NCI-H2171 treated with DMSO at 0.1 percent for 48 hours (cell line): ENCODE data around the gene PAAF1.

Experiments used
- DNase-seq: peaks from one replicate; lab custom pipeline; 2025; lab: John Stamatoyannopoulos, UW

Gene PAAF1

GRCh38 chr11:73946798-73947458 is 70.1 kb downstream of the PAAF1 start:
- peak; percentile 44 for DNase-seq

GRCh38 chr11:73949246-73949645 is 72.4 kb downstream of the PAAF1 start:
- DNase-seq, result no peak

GRCh38 chr11:73949912-73950311 is 73.1 kb downstream of the PAAF1 start:
- DNase-seq, result no peak

GRCh38 chr11:73950869-73951710 is 74.3 kb downstream of the PAAF1 start, which contains the start of gene DNAJB13:
TSS of gene DNAJB13 (plus strand) at chr11:73951026. CDS start at chr11:73951070, 44 bp downstream.
- DNase-seq, result no peak

- no peak for DNase-seq
Observed at GRCh38 chr11:73951797-73952196, 75.0 kb downstream of the PAAF1 start.

- DNase-seq, result no peak
Observed at GRCh38 chr11:73956876-73957653, 80.3 kb downstream of the PAAF1 start.

- no peak for DNase-seq
Observed at GRCh38 chr11:73957654-73958361, 81.0 kb downstream of the PAAF1 start.

- no peak for DNase-seq
Observed at GRCh38 chr11:73958521-73959141, 81.8 kb downstream of the PAAF1 start.

GRCh38 chr11:73961321-73961720 is 84.5 kb downstream of the PAAF1 start:
- no peak for DNase-seq

- DNase-seq, result no peak
Observed at GRCh38 chr11:73962101-73962705, 85.4 kb downstream of the PAAF1 start.

- DNase-seq, result no peak
Observed at GRCh38 chr11:73963861-73964260, 87.1 kb downstream of the PAAF1 start.

- no peak for DNase-seq
Observed at GRCh38 chr11:73965076-73965763, 88.4 kb downstream of the PAAF1 start.

GRCh38 chr11:73965764-73966121 is 88.9 kb downstream of the PAAF1 start:
- DNase-seq, result no peak

- no peak for DNase-seq
Observed at GRCh38 chr11:73968356-73968966, 91.7 kb downstream of the PAAF1 start.

GRCh38 chr11:73969091-73969490 is 92.3 kb downstream of the PAAF1 start:
- no peak for DNase-seq

GRCh38 chr11:73969991-73970800 is 93.4 kb downstream of the PAAF1 start:
- no peak for DNase-seq

GRCh38 chr11:73971175-73971719 is 94.4 kb downstream of the PAAF1 start:
- DNase-seq, result no peak

GRCh38 chr11:73972187-73972586 is 95.4 kb downstream of the PAAF1 start:
- no peak for DNase-seq
